H9 (cell line): ENCODE measurements around the gene DTNB. TPM values are rescaled to one million over a fixed set of nuclear protein-coding genes. Genes with fewer than 3 reads are reported as not detected.
"Not testable (repeated sequence)": the region's sequence is repeated elsewhere in the genome, so short reads cannot be mapped to it uniquely, and the experiment has no call there.

Experiments
- DNase-seq: peaks from one replicate; pipeline ENCODE4 v3.0.0-alpha.2; 2017
- H2AFZ ChIP-seq: one replicate; pipeline ENCODE4 v1.6.1; 2013; ENCODE audit warnings: mild to moderate bottlenecking, low read length, control low read depth, moderate library complexity
- H2AK5ac ChIP-seq: 2 replicates; pipeline ENCODE4 v1.6.1; 2013; ENCODE audit warnings: low read length, control low read depth, mixed read lengths; ENCODE audit not compliant: insufficient read length
- H2BK120ac ChIP-seq: one replicate; pipeline ENCODE4 v1.6.1; 2013; ENCODE audit warnings: low read depth, mild to moderate bottlenecking, low read length, control low read depth, inconsistent platforms; ENCODE audit not compliant: poor library complexity, severe bottlenecking
- H2BK12ac ChIP-seq: 2 replicates; pipeline ENCODE4 v1.6.1; 2013; ENCODE audit warnings: low read length, control low read depth, mixed read lengths, low read depth; ENCODE audit not compliant: insufficient read length
- H2BK15ac ChIP-seq: 2 replicates; pipeline ENCODE4 v1.6.1; 2013; ENCODE audit warnings: low read depth, low read length, control low read depth
- H2BK20ac ChIP-seq: one replicate; pipeline ENCODE4 v1.6.1; 2013; ENCODE audit warnings: low read depth, mild to moderate bottlenecking, low read length, control low read depth, inconsistent platforms; ENCODE audit not compliant: poor library complexity, severe bottlenecking
- H2BK5ac ChIP-seq: 2 replicates; pipeline ENCODE4 v1.6.1; 2013; ENCODE audit warnings: low read length, control low read depth, mixed read lengths; ENCODE audit not compliant: insufficient read length
- H3K14ac ChIP-seq: 2 replicates; pipeline ENCODE4 v1.6.1; 2013; ENCODE audit warnings: low read length, control low read depth; ENCODE audit not compliant: insufficient read depth
- H3K18ac ChIP-seq: 2 replicates; pipeline ENCODE4 v1.6.1; 2013; ENCODE audit warnings: low read depth, mild to moderate bottlenecking, mixed read lengths, low read length, control low read depth; ENCODE audit not compliant: insufficient read length
- H3K23ac ChIP-seq: 2 replicates; pipeline ENCODE4 v1.6.1; 2013; ENCODE audit warnings: low read length, control low read depth, mixed read lengths, low read depth; ENCODE audit not compliant: insufficient read length
- H3K23me2 ChIP-seq: 2 replicates; pipeline ENCODE4 v1.6.1; 2013; ENCODE audit warnings: low read depth, mild to moderate bottlenecking, mixed read lengths, low read length, control low read depth; ENCODE audit not compliant: insufficient read length, poor library complexity, severe bottlenecking
- H3K27ac ChIP-seq: 2 replicates; pipeline ENCODE4 v1.5.1; 2013; ENCODE audit warnings: low read length, control low read depth, mixed read lengths, low read depth; ENCODE audit not compliant: insufficient read length
- H3K27me3 ChIP-seq: 2 replicates; pipeline ENCODE4 v1.6.1; 2013; ENCODE audit warnings: low read length, control low read depth, inconsistent platforms; ENCODE audit not compliant: insufficient read depth
- H3K4ac ChIP-seq: 2 replicates; pipeline ENCODE4 v1.6.1; 2013; ENCODE audit warnings: low read depth, mild to moderate bottlenecking, control low read depth, inconsistent platforms, low read length, moderate library complexity
- H3K4me1 ChIP-seq: 2 replicates; pipeline ENCODE4 v1.6.1; 2013; ENCODE audit warnings: low read length, control low read depth, inconsistent platforms; ENCODE audit not compliant: insufficient read depth
- H3K4me2 ChIP-seq: 2 replicates; pipeline ENCODE4 v1.6.1; 2013; ENCODE audit warnings: low read length, control low read depth, mixed read lengths; ENCODE audit not compliant: insufficient read length, insufficient read depth
- H3K56ac ChIP-seq: 2 replicates; pipeline ENCODE4 v1.6.1; 2013; ENCODE audit warnings: low read depth, mild to moderate bottlenecking, mixed read lengths, low read length, control low read depth; ENCODE audit not compliant: insufficient read length
- H3K79me1 ChIP-seq: 2 replicates; pipeline ENCODE4 v1.6.1; 2013; ENCODE audit warnings: low read depth, mild to moderate bottlenecking, moderate library complexity, low read length, control low read depth, inconsistent platforms; ENCODE audit not compliant: insufficient read depth, poor library complexity, severe bottlenecking
- H3K79me2 ChIP-seq: 2 replicates; pipeline ENCODE4 v1.6.1; 2013; ENCODE audit warnings: low read length, control low read depth, inconsistent platforms; ENCODE audit not compliant: insufficient read depth
- H3K9ac ChIP-seq: 2 replicates; pipeline ENCODE4 v1.6.1; 2013; ENCODE audit warnings: low read length, control low read depth, mixed read lengths; ENCODE audit not compliant: insufficient read length; ENCODE audit errors: extremely low read depth
- H3K9me3 ChIP-seq: one replicate; pipeline ENCODE4 v1.6.1; 2013; ENCODE audit warnings: low read depth, low read length, inconsistent platforms; ENCODE audit not compliant: control insufficient read depth
- H3T11ph ChIP-seq: one replicate; pipeline ENCODE4 v1.6.1; 2013; ENCODE audit warnings: mild to moderate bottlenecking, low read length, control low read depth, inconsistent platforms
- H4K20me1 ChIP-seq: one replicate; pipeline ENCODE4 v1.6.1; 2013; ENCODE audit not compliant: control insufficient read depth, insufficient read length, insufficient read depth
- H4K5ac ChIP-seq: 2 replicates; pipeline ENCODE4 v1.6.1; 2013; ENCODE audit warnings: low read depth, mild to moderate bottlenecking, mixed read lengths, low read length, control low read depth; ENCODE audit not compliant: insufficient read length
- H4K8ac ChIP-seq: replicated peaks from 2 replicates; pipeline ENCODE4 v1.6.1; 2013; ENCODE audit warnings: low read length, control low read depth, mixed read lengths, low read depth; ENCODE audit not compliant: insufficient read length
- H4K91ac ChIP-seq: 2 replicates; pipeline ENCODE4 v1.6.1; 2013; ENCODE audit warnings: low read depth, mild to moderate bottlenecking, moderate library complexity, mixed read lengths, low read length, control low read depth; ENCODE audit not compliant: insufficient read length
- H3K27ac Mint-ChIP-seq, 3 experiments: 2 replicates in 2 of 3; 3 replicates in 1 of 3; pipeline ENCODE4 v1.8.0; 2020 to 2021; ENCODE audit warnings: mixed read lengths in 3 of 3, mild to moderate bottlenecking in 1 of 3, moderate library complexity in 1 of 3
- H3K27me3 Mint-ChIP-seq: 2 replicates; pipeline ENCODE4 v1.8.0; 2021; ENCODE audit warnings: low read depth, mild to moderate bottlenecking, moderate library complexity, mixed read lengths
- H3K36me3 Mint-ChIP-seq, 3 experiments: 2 replicates in 2 of 3; 3 replicates in 1 of 3; pipeline ENCODE4 v1.8.0; 2020 to 2021; ENCODE audit warnings: low read depth in 3 of 3, mixed read lengths in 3 of 3; ENCODE audit not compliant: insufficient read depth in 1 of 3
- H3K4me1 Mint-ChIP-seq, 2 experiments: 2 replicates each; pipeline ENCODE4 v1.8.0; 2020; ENCODE audit warnings: mixed read lengths in 2 of 2
- H3K4me3 Mint-ChIP-seq, 2 experiments: 2 replicates in 1 of 2; 3 replicates in 1 of 2; pipeline ENCODE4 v1.8.0; 2020 to 2021; ENCODE audit warnings: mild to moderate bottlenecking in 2 of 2, mixed read lengths in 2 of 2, moderate library complexity in 1 of 2
- H3K9me3 Mint-ChIP-seq, 2 experiments: 2 replicates in 1 of 2; 3 replicates in 1 of 2; pipeline ENCODE4 v1.8.0; 2020; ENCODE audit warnings: mild to moderate bottlenecking in 2 of 2, mixed read lengths in 2 of 2, moderate library complexity in 1 of 2
- WGBS: extraction: QIAGEN DNeasy Blood & Tissue Kit; methylation state at CpG from one replicate; pipeline ENCODE4 v1.1.7; 2013; ENCODE audit warnings: missing lambda C conversion rate, low lambda C conversion rate, mixed read lengths; ENCODE audit not compliant: insufficient read length; ENCODE audit errors: extremely low coverage; 5-methylcytosine and 5-hydroxymethylcytosine counted together
- total RNA-seq: library from RNA; stranded (reverse); gene quantifications from 2 replicates; pipeline ENCODE4 v1.2.1, GENCODE V29; 2021
- TF ChIP-seq, protein P1 (sequence below): fragments of 200-600 bp; sonication (generic); conservative IDR thresholded peaks from 3 replicates; pipeline ENCODE4 v1.8.0; 2021; ENCODE audit warnings: antibody characterized with exemption, mild to moderate bottlenecking

DTNB gene
- total RNA-seq, 1 experiment from 2014 or later = 26.7 TPM

DNA sequence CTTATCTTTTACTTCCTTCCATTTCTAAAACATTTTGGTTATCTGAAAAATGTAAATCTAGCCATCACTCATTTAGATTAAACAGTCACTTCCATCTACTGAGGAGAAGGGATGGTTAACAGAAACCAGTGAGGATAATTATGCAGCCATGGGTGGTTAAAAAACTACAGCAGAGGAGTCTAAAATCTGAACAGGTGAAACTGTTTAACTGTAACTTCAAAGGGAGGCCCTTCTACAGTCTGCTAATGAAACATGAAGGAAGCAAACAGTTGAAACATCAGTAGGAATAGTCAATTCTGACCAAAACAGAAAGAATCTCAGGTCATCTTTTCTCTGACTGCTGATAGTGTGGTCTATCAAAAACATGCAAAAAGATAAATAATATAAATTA lies 71.0 kb downstream of the DTNB start:
- Histone ChIP-seq H3K56ac (no peak overlapping the region), H2BK5ac (no peak overlapping the region), H3K23me2 (no peaks in the 10 kb centered on the region), H4K91ac (no peak overlapping the region), H2BK120ac (no peak overlapping the region), H3K23ac (no peak overlapping the region), H3T11ph (no peak overlapping the region), H3K18ac (no peak overlapping the region), H2AK5ac (no peak overlapping the region), H3K27ac (no peak overlapping the region), H3K79me1 (no peaks in the 10 kb centered on the region), H3K27me3 (no peaks in the 10 kb centered on the region), H2BK20ac (no peak overlapping the region), H2BK15ac (no peak overlapping the region), H4K20me1 (no peaks in the 10 kb centered on the region), H4K8ac (no peak overlapping the region), H3K9ac (no peak overlapping the region), H3K4me2 (no peak overlapping the region), H3K4ac (no peak overlapping the region), H3K14ac (no peak overlapping the region), H4K5ac (no peak overlapping the region), H3K9me3 (no peaks in the 10 kb centered on the region), H3K4me1 (no peaks in the 10 kb centered on the region), H2BK12ac (no peak overlapping the region), H2AFZ (no peak overlapping the region), H3K79me2 (no peaks in the 10 kb centered on the region)
- DNase-seq = no peak
- H3K9me3 Mint-ChIP-seq = no peaks in the 10 kb centered on the region
- no peaks in the 10 kb centered on the region for H3K27me3 Mint-ChIP-seq
- TF ChIP-seq, protein P1, sequence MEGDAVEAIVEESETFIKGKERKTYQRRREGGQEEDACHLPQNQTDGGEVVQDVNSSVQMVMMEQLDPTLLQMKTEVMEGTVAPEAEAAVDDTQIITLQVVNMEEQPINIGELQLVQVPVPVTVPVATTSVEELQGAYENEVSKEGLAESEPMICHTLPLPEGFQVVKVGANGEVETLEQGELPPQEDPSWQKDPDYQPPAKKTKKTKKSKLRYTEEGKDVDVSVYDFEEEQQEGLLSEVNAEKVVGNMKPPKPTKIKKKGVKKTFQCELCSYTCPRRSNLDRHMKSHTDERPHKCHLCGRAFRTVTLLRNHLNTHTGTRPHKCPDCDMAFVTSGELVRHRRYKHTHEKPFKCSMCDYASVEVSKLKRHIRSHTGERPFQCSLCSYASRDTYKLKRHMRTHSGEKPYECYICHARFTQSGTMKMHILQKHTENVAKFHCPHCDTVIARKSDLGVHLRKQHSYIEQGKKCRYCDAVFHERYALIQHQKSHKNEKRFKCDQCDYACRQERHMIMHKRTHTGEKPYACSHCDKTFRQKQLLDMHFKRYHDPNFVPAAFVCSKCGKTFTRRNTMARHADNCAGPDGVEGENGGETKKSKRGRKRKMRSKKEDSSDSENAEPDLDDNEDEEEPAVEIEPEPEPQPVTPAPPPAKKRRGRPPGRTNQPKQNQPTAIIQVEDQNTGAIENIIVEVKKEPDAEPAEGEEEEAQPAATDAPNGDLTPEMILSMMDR = no peak
- H3K27ac Mint-ChIP-seq = no peak overlapping the region
- peaks cover 0 to 10% (median 2%) of the 10 kb centered on the region in 3 experiments; a peak in 2 of 7 replicates for H3K36me3 Mint-ChIP-seq
- no peak overlapping the region for H3K4me3 Mint-ChIP-seq
- H3K4me1 Mint-ChIP-seq = peaks cover 3 to 5% of the 10 kb centered on the region in 2 experiments; a peak in 2 of 4 replicates

DNA sequence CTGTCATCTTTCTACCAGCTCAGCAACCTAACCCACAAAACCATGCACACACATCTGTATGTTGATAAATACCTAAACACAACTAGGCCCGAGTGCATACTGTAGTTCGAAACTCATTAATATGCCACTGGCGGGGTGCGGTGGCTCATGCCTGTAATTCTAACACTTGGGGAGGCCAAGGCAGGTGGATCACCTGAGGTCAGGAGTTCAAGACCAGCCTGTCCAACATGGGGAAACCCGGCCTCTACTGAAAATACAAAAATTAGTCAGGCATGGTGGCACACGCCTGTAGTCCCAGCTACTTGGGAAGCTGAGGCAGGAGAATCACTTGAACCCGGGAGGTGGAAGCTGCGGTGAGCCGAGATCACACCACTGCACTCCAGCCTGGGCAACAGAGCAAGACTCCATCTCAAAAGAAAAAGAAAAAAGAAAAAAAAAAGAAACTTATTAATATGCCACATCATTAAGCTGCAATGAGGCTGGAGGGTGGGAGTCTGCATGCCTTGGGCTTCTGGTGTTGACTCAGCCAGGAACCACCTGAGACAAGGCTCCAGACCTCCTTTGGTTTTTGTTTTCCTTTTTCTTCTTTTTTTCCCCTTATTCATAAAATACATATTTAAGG lies 71.6 kb downstream of the DTNB start:
- H3K9me3 Mint-ChIP-seq, H2BK120ac ChIP-seq, H3T11ph ChIP-seq, H3K4me2 ChIP-seq, H3K79me1 ChIP-seq, DNase-seq, H3K14ac ChIP-seq, H3K4me1 ChIP-seq, H3K4me3 Mint-ChIP-seq, H2BK5ac ChIP-seq, H3K36me3 Mint-ChIP-seq, H2AK5ac ChIP-seq, H2BK20ac ChIP-seq, H2BK12ac ChIP-seq, H3K23me2 ChIP-seq, H3K18ac ChIP-seq, H4K20me1 ChIP-seq, H3K27me3 Mint-ChIP-seq, H2AFZ ChIP-seq, H3K4me1 Mint-ChIP-seq, H3K27ac ChIP-seq, H4K5ac ChIP-seq, H3K4ac ChIP-seq, H3K9ac ChIP-seq, H4K8ac ChIP-seq, H4K91ac ChIP-seq, H3K56ac ChIP-seq, H2BK15ac ChIP-seq, H3K27me3 ChIP-seq, H3K23ac ChIP-seq, H3K9me3 ChIP-seq, H3K79me2 ChIP-seq: not testable (repeated sequence)
- peak overlapping the region in 1 of 3 experiments; percentile 36; a peak in 2 of 7 replicates for H3K27ac Mint-ChIP-seq
- WGBS = no CpG with 5 or more reads among the region's 9 CpGs
